Measurements from ENCODE around the gene CTSL.

The CTSL gene

DNA sequence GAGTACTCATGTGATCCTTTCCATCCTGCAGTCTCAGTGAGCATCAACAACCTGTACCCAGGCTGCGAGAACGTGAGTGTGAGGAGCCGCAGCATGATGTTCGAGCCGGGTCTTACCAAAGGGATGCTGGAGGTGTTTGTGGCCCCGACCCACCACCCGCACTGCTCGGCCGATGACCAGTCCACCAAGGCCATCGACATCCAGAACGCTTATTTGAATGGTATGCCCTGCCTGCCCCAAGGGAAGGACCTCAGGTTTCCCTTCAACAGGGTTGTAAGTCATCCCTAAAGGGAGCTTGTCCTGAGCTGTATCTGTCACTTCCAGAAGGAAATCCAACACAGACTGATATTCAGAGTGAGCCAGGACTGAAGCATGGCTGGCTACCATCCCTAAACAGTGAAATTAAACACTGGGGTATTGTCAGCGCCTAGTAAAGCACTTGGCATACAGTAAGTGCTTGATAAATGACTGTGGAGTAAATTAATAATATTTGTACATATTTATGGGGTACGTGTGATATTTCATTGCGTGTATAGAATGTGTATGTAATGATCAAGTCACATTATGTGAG is 39.3 kb upstream of the CTSL start:
- no peak overlapping the region for H3K4me3 ChIP-seq (ENCODE audit: control insufficient read depth, low read depth, low read length)
- no peak for TF ChIP-seq CTCF (conservative IDR thresholded peaks at IDR 0.05; ENCODE audit: control insufficient read depth, insufficient read depth, low read depth, low read length)
- no peak for DNase-seq (ENCODE audit: low read depth)

DNA sequence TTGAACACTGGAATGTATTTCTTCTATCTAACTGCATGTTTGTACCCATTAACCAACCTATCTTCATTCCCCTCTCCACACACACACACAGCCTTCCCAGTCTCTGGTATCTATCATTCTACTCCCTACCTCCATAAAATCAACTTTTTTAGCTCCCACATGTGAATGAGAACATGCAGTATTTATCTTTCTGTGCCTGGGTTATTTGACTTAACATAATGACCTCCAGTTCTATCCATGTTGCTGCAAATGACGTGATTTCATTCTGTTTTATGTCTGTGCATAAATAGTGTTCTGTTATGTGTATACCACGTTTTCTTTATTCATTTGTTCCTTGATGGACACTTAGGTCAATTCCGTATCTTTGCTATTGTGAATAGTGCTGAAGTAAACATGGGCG is 38.7 kb upstream of the CTSL start:
- H3K4me3 ChIP-seq (ENCODE audit: control insufficient read depth, low read depth, low read length) = no peak overlapping the region
- no peak for DNase-seq (ENCODE audit: low read depth)
- no peak for TF ChIP-seq CTCF (conservative IDR thresholded peaks at IDR 0.05; ENCODE audit: control insufficient read depth, insufficient read depth, low read depth, low read length)

DNA sequence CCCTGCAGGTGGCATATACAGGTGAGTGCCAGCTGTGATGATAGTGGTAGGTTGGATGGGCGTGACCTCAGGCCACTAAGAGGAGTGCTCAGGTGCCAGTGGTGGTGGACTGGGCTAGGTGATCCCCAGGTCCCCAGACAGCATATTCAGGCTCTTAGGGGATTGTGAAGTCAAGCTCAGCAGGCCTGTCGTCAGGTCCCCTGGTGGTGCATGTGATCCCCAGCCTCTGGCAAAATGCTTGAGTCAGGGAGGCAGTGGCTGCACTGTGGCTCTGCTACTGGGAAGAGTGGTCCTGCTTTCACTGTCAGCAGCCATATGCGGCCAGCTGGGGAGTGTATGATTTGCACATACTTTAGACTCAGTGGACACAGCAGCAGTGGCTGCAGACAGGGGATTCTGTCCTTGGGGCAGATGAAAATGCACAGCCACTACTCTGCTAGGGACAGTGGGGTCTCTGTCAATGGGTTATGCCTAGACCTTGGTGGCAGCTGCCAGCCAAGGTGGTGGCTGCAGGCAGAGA is 31.6 kb upstream of the CTSL start:
- no peak overlapping the region for H3K4me3 ChIP-seq (ENCODE audit: control insufficient read depth, low read depth, low read length)
- DNase-seq (ENCODE audit: low read depth) = no peak
- no peak for TF ChIP-seq CTCF (conservative IDR thresholded peaks at IDR 0.05; ENCODE audit: control insufficient read depth, insufficient read depth, low read depth, low read length)

DNA sequence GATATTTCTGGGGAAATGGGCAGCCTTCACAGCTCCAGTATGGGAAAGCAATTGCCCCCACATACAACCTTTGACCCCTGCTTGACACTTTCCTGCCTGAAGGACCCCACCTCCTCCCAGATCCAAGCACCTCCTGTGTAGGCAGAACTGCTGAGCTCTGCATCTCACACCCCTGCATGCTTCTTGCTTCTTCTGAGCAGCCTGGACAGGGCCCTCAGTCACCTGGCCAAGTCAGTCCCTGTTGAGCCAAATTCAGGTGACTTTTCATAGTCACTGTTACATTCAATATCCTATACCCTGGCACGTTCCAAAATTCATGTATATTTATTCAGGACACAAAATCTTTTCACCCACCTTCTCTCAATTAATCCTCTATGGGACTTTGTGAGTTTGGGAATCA is 30.4 kb upstream of the CTSL start:
- DNase-seq (ENCODE audit: low read depth) = no peak
- H3K4me3 ChIP-seq (ENCODE audit: control insufficient read depth, low read depth, low read length) = no peak overlapping the region
- no peak for TF ChIP-seq CTCF (conservative IDR thresholded peaks at IDR 0.05; ENCODE audit: control insufficient read depth, insufficient read depth, low read depth, low read length)

DNA sequence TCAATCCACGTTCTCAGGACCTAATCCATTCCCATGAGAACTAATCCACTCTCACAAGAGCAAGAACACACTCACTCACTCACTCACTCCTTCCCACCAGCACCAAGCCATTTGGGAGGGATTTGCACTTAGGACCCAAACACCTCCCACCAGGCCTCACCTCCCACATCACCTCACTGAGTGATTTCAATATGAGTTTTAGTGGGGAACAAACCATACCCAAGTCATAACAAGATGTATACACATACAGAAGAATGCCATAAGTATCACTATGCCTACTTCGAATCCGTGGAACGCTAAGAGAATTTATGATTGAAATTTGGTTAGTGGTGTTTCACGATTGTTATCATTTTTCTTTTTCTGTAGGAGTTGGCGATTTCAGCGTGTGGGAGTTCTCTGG is 29.3 kb upstream of the CTSL start:
- no peak overlapping the region for H3K4me3 ChIP-seq (ENCODE audit: control insufficient read depth, low read depth, low read length)
- no peak for DNase-seq (ENCODE audit: low read depth)
- TF ChIP-seq CTCF (conservative IDR thresholded peaks at IDR 0.05; ENCODE audit: control insufficient read depth, insufficient read depth, low read depth, low read length) = no peak

DNA sequence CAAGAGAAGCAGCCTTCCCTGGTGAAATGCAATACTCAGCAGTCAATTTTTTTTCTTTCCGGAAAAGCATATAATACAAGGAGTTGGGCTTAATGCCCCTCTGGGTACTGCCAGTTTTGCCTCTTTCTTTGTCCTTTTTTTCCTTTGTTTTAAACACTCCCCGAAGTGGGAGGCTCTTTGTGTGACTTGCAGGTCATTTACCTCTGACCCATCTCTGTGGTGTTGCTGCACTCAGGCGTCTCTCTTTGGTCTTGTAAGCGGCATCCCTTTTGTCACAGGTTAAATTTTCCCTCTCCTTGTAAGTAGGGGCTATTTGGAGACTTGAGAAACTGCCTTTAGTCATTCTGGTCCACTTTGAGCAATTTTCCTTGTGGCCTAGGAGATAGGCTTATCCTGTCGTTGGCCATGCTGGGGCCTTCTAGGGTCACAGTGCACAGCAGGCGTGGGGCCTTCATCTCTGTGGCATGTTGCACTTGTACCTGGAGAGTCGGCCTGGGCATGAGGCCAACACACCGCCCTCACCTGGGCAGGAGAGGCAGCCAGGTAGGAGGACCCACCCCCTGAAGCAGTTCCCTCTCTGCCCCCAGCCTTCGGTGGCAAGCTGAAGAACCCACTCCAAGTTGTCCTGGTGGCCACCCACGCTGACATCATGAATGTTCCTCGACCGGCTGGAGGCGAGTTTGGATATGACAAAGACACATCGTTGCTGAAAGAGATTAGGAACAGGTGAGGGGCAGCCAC is 27.7 kb upstream of the CTSL start:
- H3K4me3 ChIP-seq (ENCODE audit: control insufficient read depth, low read depth, low read length) = no peak overlapping the region
- no peak for TF ChIP-seq CTCF (conservative IDR thresholded peaks at IDR 0.05; ENCODE audit: control insufficient read depth, insufficient read depth, low read depth, low read length)
- no peak for DNase-seq (ENCODE audit: low read depth)

Measured in fibroblast of mammary gland (primary cell).